SK-N-SH treated with all-trans-retinoic acid at 6 μM for 48 hours (cell line): ENCODE measurements around the gene CALR3.

Experiments used
- ATAC-seq: fragments of 200-7000 bp; cut with Tn5 transposase; 3 replicates; pipeline ENCODE4 v1.9.1; 2020; ENCODE audit warnings: mild to moderate bottlenecking, moderate library complexity
- ARNTL ChIP-seq: fragments of 450-650 bp; formaldehyde crosslinking; IDR thresholded peaks from 2 replicates; pipeline ENCODE4 v1.5.0; 2020; ENCODE audit warnings: low read depth, mild to moderate bottlenecking, moderate library complexity, borderline replicate concordance
- BACH2 ChIP-seq: fragments of 250-450 bp; sonication (Bioruptor Pico); IDR thresholded peaks from 2 replicates; pipeline ENCODE4 v1.9.0; 2021; ENCODE audit warnings: mild to moderate bottlenecking, borderline replicate concordance
- CSDC2 ChIP-seq: fragments of 250-450 bp; sonication (Bioruptor Pico); IDR thresholded peaks from 2 replicates; pipeline ENCODE4 v1.5.0; 2020; ENCODE audit warnings: mild to moderate bottlenecking, moderate library complexity
- ESRRG ChIP-seq: fragments of 250-450 bp; sonication (Bioruptor Pico); IDR thresholded peaks from 2 replicates; pipeline ENCODE4 v1.6.1; 2021; ENCODE audit warnings: mild to moderate bottlenecking
- GLIS3 ChIP-seq: fragments of 250-450 bp; sonication (Bioruptor Pico); IDR thresholded peaks from 2 replicates; pipeline ENCODE4 v1.5.0; 2020; ENCODE audit warnings: mild to moderate bottlenecking, moderate library complexity
- PPARA ChIP-seq: fragments of 250-450 bp; sonication (Bioruptor Pico); IDR thresholded peaks from 2 replicates; pipeline ENCODE4 v1.5.0; 2020; ENCODE audit warnings: mild to moderate bottlenecking, borderline replicate concordance
- RARB ChIP-seq: fragments of 250-450 bp; sonication (Bioruptor Pico); IDR thresholded peaks from 2 replicates; pipeline ENCODE4 v1.8.0; 2021; ENCODE audit warnings: mild to moderate bottlenecking, moderate library complexity
- SNAI2 ChIP-seq: fragments of 250-450 bp; sonication (Bioruptor Pico); IDR thresholded peaks from 2 replicates; pipeline ENCODE4 v1.5.0; 2020; ENCODE audit warnings: mild to moderate bottlenecking, moderate library complexity
- TCF4 ChIP-seq: fragments of 250-450 bp; sonication (Bioruptor Pico); IDR thresholded peaks from 2 replicates; pipeline ENCODE4 v1.8.0; 2021; ENCODE audit warnings: mild to moderate bottlenecking, moderate library complexity, borderline replicate concordance
- TOX ChIP-seq: fragments of 250-450 bp; sonication (Bioruptor Pico); IDR thresholded peaks from 2 replicates; pipeline ENCODE4 v1.8.0; 2021; ENCODE audit warnings: mild to moderate bottlenecking, moderate library complexity, borderline replicate concordance
- ZC3H10 ChIP-seq: fragments of 250-450 bp; sonication (Bioruptor Pico); IDR thresholded peaks from 2 replicates; pipeline ENCODE4 v1.5.1; 2021; ENCODE audit warnings: mild to moderate bottlenecking, moderate library complexity
- ZFP3 ChIP-seq: fragments of 250-450 bp; sonication (Bioruptor Pico); IDR thresholded peaks from 2 replicates; pipeline ENCODE4 v1.5.0; 2020; ENCODE audit warnings: mild to moderate bottlenecking, moderate library complexity
- ZFP30 ChIP-seq: fragments of 450-650 bp; formaldehyde crosslinking; IDR thresholded peaks from 2 replicates; pipeline ENCODE4 v1.5.0; 2022; ENCODE audit warnings: mild to moderate bottlenecking, moderate library complexity
- ZNF565 ChIP-seq: fragments of 450-650 bp; formaldehyde crosslinking; conservative IDR thresholded peaks from 2 replicates; pipeline ENCODE4 v1.5.0; 2020; ENCODE audit warnings: low read depth, mild to moderate bottlenecking, moderate library complexity
- ZNF70 ChIP-seq: fragments of 450-650 bp; formaldehyde crosslinking; IDR thresholded peaks from 2 replicates; pipeline ENCODE4 v1.5.0; 2020; ENCODE audit warnings: mild to moderate bottlenecking, moderate library complexity
- ZNF8 ChIP-seq: fragments of 450-650 bp; formaldehyde crosslinking; IDR thresholded peaks from 2 replicates; pipeline ENCODE4 v1.5.0; 2020; ENCODE audit warnings: mild to moderate bottlenecking, moderate library complexity
- TF ChIP-seq, protein P1 (sequence below): fragments of 250-450 bp; sonication (Bioruptor Pico); IDR thresholded peaks from 2 replicates; pipeline ENCODE4 v1.5.0; 2020; ENCODE audit warnings: mild to moderate bottlenecking, moderate library complexity
- TF ChIP-seq, protein P2 (sequence below): fragments of 250-450 bp; sonication (Bioruptor Pico); IDR thresholded peaks from 2 replicates; pipeline ENCODE4 v1.8.0; 2021; ENCODE audit warnings: low read depth, mild to moderate bottlenecking, moderate library complexity, borderline replicate concordance
- TF ChIP-seq, protein P3 (sequence below): fragments of 250-450 bp; sonication (Bioruptor Pico); IDR thresholded peaks from 2 replicates; pipeline ENCODE4 v1.5.1; 2021; ENCODE audit warnings: mild to moderate bottlenecking, moderate library complexity
- TF ChIP-seq, protein P4 (sequence below): fragments of 250-450 bp; sonication (Bioruptor Pico); IDR thresholded peaks from 2 replicates; pipeline ENCODE4 v1.8.0; 2020; ENCODE audit warnings: mild to moderate bottlenecking, moderate library complexity, borderline replicate concordance
- TF ChIP-seq, protein P5 (sequence below): fragments of 250-450 bp; sonication (Bioruptor Pico); IDR thresholded peaks from 2 replicates; pipeline ENCODE4 v1.5.1; 2020; ENCODE audit warnings: low read depth, mild to moderate bottlenecking, moderate library complexity

The CALR3 gene

DNA sequence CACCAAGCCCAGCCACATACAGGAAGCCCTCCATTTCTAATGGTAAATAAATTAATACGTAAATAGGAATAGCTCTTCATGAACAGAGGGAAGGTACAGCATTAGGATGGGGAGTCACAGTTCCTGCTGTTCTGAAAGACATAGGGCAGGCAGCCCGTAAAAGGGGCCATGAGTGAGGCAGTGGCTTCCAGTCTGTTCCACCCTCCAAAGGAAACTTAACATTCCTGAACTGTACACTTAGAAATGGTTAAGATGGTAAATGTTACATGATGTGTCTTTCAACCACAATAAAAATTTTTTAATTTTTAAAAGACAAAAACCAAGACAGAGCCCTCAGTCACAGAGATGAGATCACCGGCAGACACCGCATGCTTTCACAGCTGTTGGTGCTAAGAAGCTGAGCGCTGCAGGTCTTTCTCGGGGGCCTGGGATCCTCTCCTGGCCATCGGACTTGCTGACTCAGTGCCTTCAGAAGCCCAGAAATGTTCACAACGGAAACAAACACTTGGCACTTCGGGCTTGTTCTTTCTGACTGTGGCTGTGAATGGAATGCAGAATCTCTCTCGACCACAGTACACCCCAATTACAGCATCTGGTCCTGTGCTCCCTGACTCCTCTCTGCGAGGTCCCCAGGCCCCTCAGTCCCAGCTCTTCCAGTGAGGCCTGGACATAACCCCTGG, 60.6 kb downstream of the CALR3 start:
- peak; percentile 93 for ATAC-seq
- TF ChIP-seq, protein P1, sequence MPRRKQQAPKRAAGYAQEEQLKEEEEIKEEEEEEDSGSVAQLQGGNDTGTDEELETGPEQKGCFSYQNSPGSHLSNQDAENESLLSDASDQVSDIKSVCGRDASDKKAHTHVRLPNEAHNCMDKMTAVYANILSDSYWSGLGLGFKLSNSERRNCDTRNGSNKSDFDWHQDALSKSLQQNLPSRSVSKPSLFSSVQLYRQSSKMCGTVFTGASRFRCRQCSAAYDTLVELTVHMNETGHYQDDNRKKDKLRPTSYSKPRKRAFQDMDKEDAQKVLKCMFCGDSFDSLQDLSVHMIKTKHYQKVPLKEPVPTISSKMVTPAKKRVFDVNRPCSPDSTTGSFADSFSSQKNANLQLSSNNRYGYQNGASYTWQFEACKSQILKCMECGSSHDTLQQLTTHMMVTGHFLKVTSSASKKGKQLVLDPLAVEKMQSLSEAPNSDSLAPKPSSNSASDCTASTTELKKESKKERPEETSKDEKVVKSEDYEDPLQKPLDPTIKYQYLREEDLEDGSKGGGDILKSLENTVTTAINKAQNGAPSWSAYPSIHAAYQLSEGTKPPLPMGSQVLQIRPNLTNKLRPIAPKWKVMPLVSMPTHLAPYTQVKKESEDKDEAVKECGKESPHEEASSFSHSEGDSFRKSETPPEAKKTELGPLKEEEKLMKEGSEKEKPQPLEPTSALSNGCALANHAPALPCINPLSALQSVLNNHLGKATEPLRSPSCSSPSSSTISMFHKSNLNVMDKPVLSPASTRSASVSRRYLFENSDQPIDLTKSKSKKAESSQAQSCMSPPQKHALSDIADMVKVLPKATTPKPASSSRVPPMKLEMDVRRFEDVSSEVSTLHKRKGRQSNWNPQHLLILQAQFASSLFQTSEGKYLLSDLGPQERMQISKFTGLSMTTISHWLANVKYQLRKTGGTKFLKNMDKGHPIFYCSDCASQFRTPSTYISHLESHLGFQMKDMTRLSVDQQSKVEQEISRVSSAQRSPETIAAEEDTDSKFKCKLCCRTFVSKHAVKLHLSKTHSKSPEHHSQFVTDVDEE = no peak
- no peak for TF ChIP-seq GLIS3 (CRISPR knock-in tag)
- TF ChIP-seq TCF4 (CRISPR knock-in tag) = no peak
- no peak for TF ChIP-seq ZFP30
- no peak for TF ChIP-seq ESRRG
- no peak for TF ChIP-seq ZNF8
- no peak for TF ChIP-seq TOX (CRISPR knock-in tag)
- TF ChIP-seq BACH2 (CRISPR knock-in tag) = no peak
- TF ChIP-seq, protein P2, sequence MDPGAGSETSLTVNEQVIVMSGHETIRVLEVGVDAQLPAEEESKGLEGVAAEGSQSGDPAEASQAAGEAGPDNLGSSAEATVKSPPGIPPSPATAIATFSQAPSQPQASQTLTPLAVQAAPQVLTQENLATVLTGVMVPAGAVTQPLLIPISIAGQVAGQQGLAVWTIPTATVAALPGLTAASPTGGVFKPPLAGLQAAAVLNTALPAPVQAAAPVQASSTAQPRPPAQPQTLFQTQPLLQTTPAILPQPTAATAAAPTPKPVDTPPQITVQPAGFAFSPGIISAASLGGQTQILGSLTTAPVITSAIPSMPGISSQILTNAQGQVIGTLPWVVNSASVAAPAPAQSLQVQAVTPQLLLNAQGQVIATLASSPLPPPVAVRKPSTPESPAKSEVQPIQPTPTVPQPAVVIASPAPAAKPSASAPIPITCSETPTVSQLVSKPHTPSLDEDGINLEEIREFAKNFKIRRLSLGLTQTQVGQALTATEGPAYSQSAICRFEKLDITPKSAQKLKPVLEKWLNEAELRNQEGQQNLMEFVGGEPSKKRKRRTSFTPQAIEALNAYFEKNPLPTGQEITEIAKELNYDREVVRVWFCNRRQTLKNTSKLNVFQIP = no peak
- TF ChIP-seq SNAI2 (CRISPR knock-in tag) = no peak
- TF ChIP-seq PPARA = no peak
- no peak for TF ChIP-seq ARNTL (CRISPR knock-in tag)
- no peak for TF ChIP-seq CSDC2 (CRISPR knock-in tag)
- no peak for TF ChIP-seq RARB (CRISPR knock-in tag)
- TF ChIP-seq ZNF565 (CRISPR knock-in tag) = no peak
- TF ChIP-seq, protein P3, sequence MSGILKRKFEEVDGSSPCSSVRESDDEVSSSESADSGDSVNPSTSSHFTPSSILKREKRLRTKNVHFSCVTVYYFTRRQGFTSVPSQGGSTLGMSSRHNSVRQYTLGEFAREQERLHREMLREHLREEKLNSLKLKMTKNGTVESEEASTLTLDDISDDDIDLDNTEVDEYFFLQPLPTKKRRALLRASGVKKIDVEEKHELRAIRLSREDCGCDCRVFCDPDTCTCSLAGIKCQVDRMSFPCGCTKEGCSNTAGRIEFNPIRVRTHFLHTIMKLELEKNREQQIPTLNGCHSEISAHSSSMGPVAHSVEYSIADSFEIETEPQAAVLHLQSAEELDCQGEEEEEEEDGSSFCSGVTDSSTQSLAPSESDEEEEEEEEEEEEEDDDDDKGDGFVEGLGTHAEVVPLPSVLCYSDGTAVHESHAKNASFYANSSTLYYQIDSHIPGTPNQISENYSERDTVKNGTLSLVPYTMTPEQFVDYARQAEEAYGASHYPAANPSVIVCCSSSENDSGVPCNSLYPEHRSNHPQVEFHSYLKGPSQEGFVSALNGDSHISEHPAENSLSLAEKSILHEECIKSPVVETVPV (CRISPR knock-in tag) = no peak
- no peak for TF ChIP-seq ZFP3 (CRISPR knock-in tag)
- TF ChIP-seq, protein P4, sequence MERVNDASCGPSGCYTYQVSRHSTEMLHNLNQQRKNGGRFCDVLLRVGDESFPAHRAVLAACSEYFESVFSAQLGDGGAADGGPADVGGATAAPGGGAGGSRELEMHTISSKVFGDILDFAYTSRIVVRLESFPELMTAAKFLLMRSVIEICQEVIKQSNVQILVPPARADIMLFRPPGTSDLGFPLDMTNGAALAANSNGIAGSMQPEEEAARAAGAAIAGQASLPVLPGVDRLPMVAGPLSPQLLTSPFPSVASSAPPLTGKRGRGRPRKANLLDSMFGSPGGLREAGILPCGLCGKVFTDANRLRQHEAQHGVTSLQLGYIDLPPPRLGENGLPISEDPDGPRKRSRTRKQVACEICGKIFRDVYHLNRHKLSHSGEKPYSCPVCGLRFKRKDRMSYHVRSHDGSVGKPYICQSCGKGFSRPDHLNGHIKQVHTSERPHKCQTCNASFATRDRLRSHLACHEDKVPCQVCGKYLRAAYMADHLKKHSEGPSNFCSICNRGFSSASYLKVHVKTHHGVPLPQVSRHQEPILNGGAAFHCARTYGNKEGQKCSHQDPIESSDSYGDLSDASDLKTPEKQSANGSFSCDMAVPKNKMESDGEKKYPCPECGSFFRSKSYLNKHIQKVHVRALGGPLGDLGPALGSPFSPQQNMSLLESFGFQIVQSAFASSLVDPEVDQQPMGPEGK (CRISPR knock-in tag) = no peak
- TF ChIP-seq, protein P5, sequence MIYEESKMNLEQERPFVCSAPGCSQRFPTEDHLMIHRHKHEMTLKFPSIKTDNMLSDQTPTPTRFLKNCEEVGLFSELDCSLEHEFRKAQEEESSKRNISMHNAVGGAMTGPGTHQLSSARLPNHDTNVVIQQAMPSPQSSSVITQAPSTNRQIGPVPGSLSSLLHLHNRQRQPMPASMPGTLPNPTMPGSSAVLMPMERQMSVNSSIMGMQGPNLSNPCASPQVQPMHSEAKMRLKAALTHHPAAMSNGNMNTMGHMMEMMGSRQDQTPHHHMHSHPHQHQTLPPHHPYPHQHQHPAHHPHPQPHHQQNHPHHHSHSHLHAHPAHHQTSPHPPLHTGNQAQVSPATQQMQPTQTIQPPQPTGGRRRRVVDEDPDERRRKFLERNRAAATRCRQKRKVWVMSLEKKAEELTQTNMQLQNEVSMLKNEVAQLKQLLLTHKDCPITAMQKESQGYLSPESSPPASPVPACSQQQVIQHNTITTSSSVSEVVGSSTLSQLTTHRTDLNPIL (CRISPR knock-in tag) = no peak
- TF ChIP-seq ZNF70 (CRISPR knock-in tag) = no peak
- TF ChIP-seq, all 23 proteins: peak for 0

DNA sequence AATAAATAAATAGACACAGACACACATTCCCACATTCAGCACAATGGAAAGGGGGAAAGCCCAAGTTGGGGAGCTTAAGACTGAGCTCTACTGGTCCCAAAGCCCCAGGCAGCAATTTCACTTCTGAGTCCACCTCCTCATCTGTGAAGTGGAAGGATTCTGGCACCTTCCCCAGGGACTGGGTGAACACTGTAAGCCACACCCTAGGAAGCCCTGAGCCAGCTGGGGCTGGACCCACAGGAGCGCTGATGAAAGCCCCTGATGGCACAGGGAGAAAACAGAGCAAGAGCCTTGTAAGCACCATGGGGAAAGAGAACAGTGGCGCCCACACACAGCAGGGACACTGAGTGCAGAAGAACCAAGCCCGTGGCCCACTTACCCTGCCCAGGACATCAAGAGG, 62.0 kb downstream of the CALR3 start:
- no peak for ATAC-seq
- TF ChIP-seq ZNF565 (CRISPR knock-in tag) (no peak), ZNF8 (no peak), RARB (CRISPR knock-in tag) (no peak), ESRRG (no peak), ZC3H10 (CRISPR knock-in tag) (no peak), TCF4 (CRISPR knock-in tag) (no peak)
- TF ChIP-seq, all 23 proteins: peak for 0

DNA sequence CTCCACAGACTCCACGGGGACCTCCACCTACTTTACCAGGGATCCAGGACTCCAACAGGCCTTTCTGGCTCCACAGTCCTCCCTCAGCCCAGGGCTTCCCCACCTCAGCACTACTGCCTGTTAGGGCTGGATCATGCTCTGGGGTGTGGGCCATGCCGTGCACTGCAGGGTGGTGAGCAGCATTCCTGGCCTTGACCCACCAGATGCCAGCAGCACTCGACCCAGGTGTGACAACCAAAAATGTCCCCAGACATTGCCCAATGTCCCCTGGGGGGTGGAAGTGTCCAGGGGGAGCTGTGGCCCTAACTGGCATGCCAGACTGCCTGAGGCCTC, 66.2 kb downstream of the CALR3 start:
- TF ChIP-seq BACH2 (CRISPR knock-in tag) (no peak), GLIS3 (CRISPR knock-in tag) (no peak), ZC3H10 (CRISPR knock-in tag) (no peak), ZNF70 (CRISPR knock-in tag) (no peak), TOX (CRISPR knock-in tag) (no peak), CSDC2 (CRISPR knock-in tag) (no peak), PPARA (no peak), ZFP30 (no peak)
- TF ChIP-seq, protein P1 = no peak
- TF ChIP-seq, protein P4 (CRISPR knock-in tag) = no peak
- peak; percentile 20; the same call in 2 of the 3 replicates for ATAC-seq
